ENCODE measurements around the gene METTL6.

DNA sequence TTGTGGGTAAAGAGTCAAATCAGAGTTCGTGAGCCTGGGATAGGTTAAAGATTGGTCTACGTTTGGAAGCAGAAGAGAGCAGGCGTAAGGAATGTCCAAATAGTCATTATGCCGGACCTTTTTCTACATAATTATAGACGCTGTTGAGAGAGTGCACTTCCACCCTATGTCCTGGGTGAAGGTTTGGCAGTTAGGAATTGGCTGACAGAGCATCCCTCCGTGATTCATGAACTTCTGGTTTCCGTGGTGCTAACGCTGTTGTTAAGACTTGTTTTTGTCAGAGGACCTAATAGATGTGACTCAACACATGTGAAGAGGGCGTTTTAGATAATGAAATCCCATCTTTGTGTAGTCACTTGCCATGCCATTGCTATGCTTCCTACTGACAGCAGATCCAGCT is 1.2 kb upstream of the METTL6 start:
- TF ChIP-seq, protein P1, sequence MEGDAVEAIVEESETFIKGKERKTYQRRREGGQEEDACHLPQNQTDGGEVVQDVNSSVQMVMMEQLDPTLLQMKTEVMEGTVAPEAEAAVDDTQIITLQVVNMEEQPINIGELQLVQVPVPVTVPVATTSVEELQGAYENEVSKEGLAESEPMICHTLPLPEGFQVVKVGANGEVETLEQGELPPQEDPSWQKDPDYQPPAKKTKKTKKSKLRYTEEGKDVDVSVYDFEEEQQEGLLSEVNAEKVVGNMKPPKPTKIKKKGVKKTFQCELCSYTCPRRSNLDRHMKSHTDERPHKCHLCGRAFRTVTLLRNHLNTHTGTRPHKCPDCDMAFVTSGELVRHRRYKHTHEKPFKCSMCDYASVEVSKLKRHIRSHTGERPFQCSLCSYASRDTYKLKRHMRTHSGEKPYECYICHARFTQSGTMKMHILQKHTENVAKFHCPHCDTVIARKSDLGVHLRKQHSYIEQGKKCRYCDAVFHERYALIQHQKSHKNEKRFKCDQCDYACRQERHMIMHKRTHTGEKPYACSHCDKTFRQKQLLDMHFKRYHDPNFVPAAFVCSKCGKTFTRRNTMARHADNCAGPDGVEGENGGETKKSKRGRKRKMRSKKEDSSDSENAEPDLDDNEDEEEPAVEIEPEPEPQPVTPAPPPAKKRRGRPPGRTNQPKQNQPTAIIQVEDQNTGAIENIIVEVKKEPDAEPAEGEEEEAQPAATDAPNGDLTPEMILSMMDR (IDR thresholded peaks at IDR 0.05), result no peak
- TF ChIP-seq EZH2 (IDR thresholded peaks at IDR 0.05; ENCODE audit: borderline replicate concordance, insufficient read depth, low read depth, low read length, poor library complexity, severe bottlenecking), result no peak

Measured in B cell (primary cell).